ENCODE data around the gene NME3. TPM values are rescaled to one million over a fixed set of nuclear protein-coding genes. Genes with fewer than 3 reads are reported as not detected.

The NME3 gene
- total RNA-seq, 1 donor from 2014 or later = 326 TPM

GRCh38 chr16:1760911-1761310, 10.4 kb downstream of the NME3 start:
- H3K27ac ChIP-seq = no peak overlapping the region
- H3K4me1 ChIP-seq = no peaks in the 10 kb centered on the region
- no peaks in the 10 kb centered on the region for H3K9me3 ChIP-seq
- no peak overlapping the region for H3K4me3 ChIP-seq
- intact Hi-C loops (cut with DNase I) = no loop called here
- peaks cover 63 to 84% of the 10 kb centered on the region in 2 donors for H3K36me3 ChIP-seq
- no peak for DNase-seq (ENCODE audit: low spot score in 2 of 2)
- no peak for TF ChIP-seq CTCF (IDR thresholded peaks at IDR 0.05)
- H3K27me3 ChIP-seq = no peaks in the 10 kb centered on the region

- no peak for DNase-seq (ENCODE audit: low spot score in 2 of 2)
- TF ChIP-seq CTCF (IDR thresholded peaks at IDR 0.05) = no peak
- Histone ChIP-seq H3K27ac (no peak overlapping the region), H3K4me1 (no peaks in the 10 kb centered on the region), H3K4me3 (no peak overlapping the region), H3K27me3 (no peaks in the 10 kb centered on the region), H3K36me3 (peaks cover 55 to 78% of the 10 kb centered on the region in 2 donors), H3K9me3 (no peaks in the 10 kb centered on the region)
- intact Hi-C loops (cut with DNase I) = no loop called here
Observed at GRCh38 chr16:1759511-1759910, 11.8 kb downstream of the NME3 start.

- intact Hi-C loops (cut with DNase I) = no loop called here
- Histone ChIP-seq H3K4me3 (no peak overlapping the region), H3K36me3 (peaks cover 53 to 77% of the 10 kb centered on the region in 2 donors), H3K4me1 (no peaks in the 10 kb centered on the region), H3K9me3 (no peaks in the 10 kb centered on the region), H3K27me3 (no peaks in the 10 kb centered on the region), H3K27ac (no peak overlapping the region)
- DNase-seq (ENCODE audit: low spot score in 2 of 2) = no peak
- TF ChIP-seq CTCF (IDR thresholded peaks at IDR 0.05) = no peak
Observed at GRCh38 chr16:1758923-1759322, 12.4 kb downstream of the NME3 start.

- H3K4me3 ChIP-seq = no peak overlapping the region
- TF ChIP-seq CTCF (IDR thresholded peaks at IDR 0.05) = no peak
- intact Hi-C loops (cut with DNase I) = no loop called here
- H3K27me3 ChIP-seq = no peaks in the 10 kb centered on the region
- H3K36me3 ChIP-seq = peaks cover 47 to 72% of the 10 kb centered on the region in 2 donors
- DNase-seq (ENCODE audit: low spot score in 2 of 2) = no peak
- H3K9me3 ChIP-seq = no peaks in the 10 kb centered on the region
- no peaks in the 10 kb centered on the region for H3K4me1 ChIP-seq
- H3K27ac ChIP-seq = no peak overlapping the region
Observed at GRCh38 chr16:1757714-1758461, 13.5 kb downstream of the NME3 start.

- no peak overlapping the region for H3K4me3 ChIP-seq
- H3K36me3 ChIP-seq = peaks cover 41 to 73% of the 10 kb centered on the region in 2 donors
- H3K4me1 ChIP-seq = no peaks in the 10 kb centered on the region
- no peak overlapping the region for H3K27ac ChIP-seq
- intact Hi-C loops (cut with DNase I) = no loop called here
- no peaks in the 10 kb centered on the region for H3K9me3 ChIP-seq
- H3K27me3 ChIP-seq = no peaks in the 10 kb centered on the region
- no peak for DNase-seq (ENCODE audit: low spot score in 2 of 2)
- no peak for TF ChIP-seq CTCF (IDR thresholded peaks at IDR 0.05)
Observed at GRCh38 chr16:1754204-1754603, 17.1 kb downstream of the NME3 start.
